ENCODE measurements around the gene GPLD1. TPM values are rescaled to one million over a fixed set of nuclear protein-coding genes. Genes with fewer than 3 reads are reported as not detected.

Gene GPLD1
- total and polyA plus RNA-seq, 9 of the 15 experiments (the other 6 are each of a cell fraction or from before 2014, with no cell fraction given): 0.11 to 1.3 (median 0.82) TPM

GRCh38 chr6:24522228-24523176 lies 33.1 kb upstream of the GPLD1 start (continued):
- TF ChIP-seq ZNF239 (CRISPR knock-in tag; IDR thresholded peaks at IDR 0.05) (peak; percentile 52), ZKSCAN1 (IDR thresholded peaks at IDR 0.05; ENCODE audit: low read depth, low read length) (0 out of 2 replicates have a peak, but pooled peaks have one; percentile 32), MTA1 (IDR thresholded peaks at IDR 0.05; ENCODE audit: borderline replicate concordance) (no peak), HMGN3 (IDR thresholded peaks at IDR 0.05; ENCODE audit: borderline replicate concordance, extremely low read depth, insufficient read length, low read depth, low read length) (no peak), CTCF (IDR thresholded peaks at IDR 0.05 in 2 of 3, conservative IDR thresholded peaks at IDR 0.05 in 1 of 3; ENCODE audit: insufficient read depth in 2 of 3, low read depth in 1 of 3, low read length in 3 of 3) (no peak), L3MBTL2 (IDR thresholded peaks at IDR 0.05) (peak; percentile 90), DMBX1 (CRISPR knock-in tag; IDR thresholded peaks at IDR 0.05; ENCODE audit: borderline replicate concordance) (peak; percentile 74; the same call in 1 of the 2 replicates), ZKSCAN3 (CRISPR knock-in tag; IDR thresholded peaks at IDR 0.05) (no peak), GATAD2B (IDR thresholded peaks at IDR 0.05; ENCODE audit: borderline replicate concordance) (no peak), ZNF445 (CRISPR knock-in tag; IDR thresholded peaks at IDR 0.05; ENCODE audit: low read depth) (no peak), GTF2A2 (tag; IDR thresholded peaks at IDR 0.05) (0 out of 2 replicates have a peak, but pooled peaks have one; percentile 42), CEBPG (CRISPR knock-in tag; IDR thresholded peaks at IDR 0.05) (no peak), CEBPG (tag; conservative IDR thresholded peaks at IDR 0.05 in 1 of 2, IDR thresholded peaks at IDR 0.05 in 1 of 2) (no peak), ZNF561 (CRISPR knock-in tag; conservative IDR thresholded peaks at IDR 0.05) (no peak), MAFF (IDR thresholded peaks at IDR 0.05; ENCODE audit: low read length) (peak; percentile 74), ZNF134 (CRISPR knock-in tag; conservative IDR thresholded peaks at IDR 0.05) (0 out of 2 replicates have a peak, but pooled peaks have one; percentile 54), ZNF324 (CRISPR knock-in tag; IDR thresholded peaks at IDR 0.05) (peak; percentile 46; the same call in 1 of the 2 replicates), ZNF316 (IDR thresholded peaks at IDR 0.05) (peak; percentile 89), FOXP4 (CRISPR knock-in tag; IDR thresholded peaks at IDR 0.05; ENCODE audit: borderline replicate concordance) (no peak), ZNF717 (CRISPR knock-in tag; IDR thresholded peaks at IDR 0.05) (no peak), ARID3A (IDR thresholded peaks at IDR 0.05; ENCODE audit: borderline replicate concordance, low read depth, low read length) (no peak)
